Activated naive CD4-positive, alpha-beta T cell treated with anti-CD3 and anti-CD28 coated beads, Interleukin-2, amount 10 ng/mL, durations not matched to agents 5 hours and 36 hours (primary cell): ENCODE results near the gene TSR3. TPM values are rescaled to one million over a fixed set of nuclear protein-coding genes. Genes with fewer than 3 reads are reported as not detected.

Source experiments
- total RNA-seq, 2 experiments: library from RNA; stranded (reverse); gene quantifications; one replicate each; pipeline ENCODE4 v1.2.3, GENCODE V29; 2021

Gene TSR3
- 10 to 100 TPM; 34.5 to 38.1 TPM for total RNA-seq

GRCh38 chr16:1351582-1352362 lies at the start of gene TSR3, which contains the start of gene GNPTG:
TSR3 (minus strand) TSS chr16:1351878; CDS start chr16:1351804, 74 bp downstream.
GNPTG (plus strand) TSS chr16:1351931; CDS start chr16:1351966, 35 bp downstream.

GRCh38 chr16:1333149-1333812 lies 18.4 kb downstream of the TSR3 start, which contains the start of gene BAIAP3:
BAIAP3 (plus strand) TSS chr16:1333645; CDS start chr16:1338550, 4,905 bp downstream.

GRCh38 chr16:1308977-1309885 lies 42.4 kb downstream of the TSR3 start, which contains the start of gene UBE2I:
UBE2I (plus strand) TSS chr16:1309636; CDS start chr16:1314031, 4,395 bp downstream.

Other genes with a start within 250 kb of the TSR3 start
- gene CACNA1H, start 198.8 kb downstream of the TSR3 start, total RNA-seq = 1 to 10 TPM; 1.9 TPM
- gene TPSG1, start 126.6 kb downstream of the TSR3 start, total RNA-seq = not detected
- not detected for gene TPSB2, start 121.7 kb downstream of the TSR3 start, total RNA-seq
- gene TPSAB1, start 111.2 kb downstream of the TSR3 start, total RNA-seq = not detected
- not detected for gene TPSD1, start 95.8 kb downstream of the TSR3 start, total RNA-seq
- 100 to 1,000 TPM; 165 to 201 TPM for gene UBE2I, start 42.2 kb downstream of the TSR3 start, total RNA-seq
- 1 to 10 TPM; 1.4 to 1.7 TPM for gene BAIAP3, start 18.2 kb downstream of the TSR3 start, total RNA-seq
- gene GNPTG, start 53 bp upstream of the TSR3 start, total RNA-seq = 10 to 100 TPM; 37.3 to 40.1 TPM
- 10 to 100 TPM; 46.5 to 51.1 TPM for gene UNKL, start 62.8 kb upstream of the TSR3 start, total RNA-seq
- gene UQCC4, start 68.9 kb upstream of the TSR3 start, total RNA-seq = 10 to 100 TPM; 11.5 to 14.0 TPM
- under 1 TPM in 1 of 2 experiments, not detected in 1; 0.73 TPM for gene PERCC1, start 79.2 kb upstream of the TSR3 start, total RNA-seq
- 1 to 10 TPM; 2.7 to 3.7 TPM for gene CCDC154, start 92.7 kb upstream of the TSR3 start, total RNA-seq
- gene CLCN7, start 123.2 kb upstream of the TSR3 start, total RNA-seq = 10 to 100 TPM; 61.3 to 66.5 TPM
- not detected for gene PTX4, start 137.1 kb upstream of the TSR3 start, total RNA-seq
- gene TELO2, start 141.5 kb upstream of the TSR3 start, total RNA-seq = 10 to 100 TPM; 55.8 to 58.1 TPM
- gene TMEM204, start 181.8 kb upstream of the TSR3 start, total RNA-seq = 10 to 100 TPM; 64.2 to 65.7 TPM